Choroid plexus epithelial cell (primary cell): Measurements from ENCODE around the gene ABLIM3.
A peak's percentile ranks its signal among the peaks of the same experiment; 100 is the strongest.
"Not testable (repeated sequence)": the region's sequence is repeated elsewhere in the genome, so short reads cannot be mapped to it uniquely, and the experiment has no call there.

Source experiments
- DNase-seq: peaks from one replicate; pipeline ENCODE4 v3.0.0-alpha.2; 2010; ENCODE audit warnings: low read depth
- H3K4me3 ChIP-seq: 2 replicates; pipeline ENCODE4 v1.5.1; 2011; ENCODE audit warnings: low read depth, mild to moderate bottlenecking, control low read depth, low read length, moderate library complexity
- TF ChIP-seq, protein P1 (sequence below): conservative IDR thresholded peaks from 2 replicates; pipeline ENCODE4 v1.5.1; 2011; ENCODE audit warnings: low read depth, mild to moderate bottlenecking, control low read depth, inconsistent platforms, low read length, moderate library complexity

ABLIM3 gene

DNA sequence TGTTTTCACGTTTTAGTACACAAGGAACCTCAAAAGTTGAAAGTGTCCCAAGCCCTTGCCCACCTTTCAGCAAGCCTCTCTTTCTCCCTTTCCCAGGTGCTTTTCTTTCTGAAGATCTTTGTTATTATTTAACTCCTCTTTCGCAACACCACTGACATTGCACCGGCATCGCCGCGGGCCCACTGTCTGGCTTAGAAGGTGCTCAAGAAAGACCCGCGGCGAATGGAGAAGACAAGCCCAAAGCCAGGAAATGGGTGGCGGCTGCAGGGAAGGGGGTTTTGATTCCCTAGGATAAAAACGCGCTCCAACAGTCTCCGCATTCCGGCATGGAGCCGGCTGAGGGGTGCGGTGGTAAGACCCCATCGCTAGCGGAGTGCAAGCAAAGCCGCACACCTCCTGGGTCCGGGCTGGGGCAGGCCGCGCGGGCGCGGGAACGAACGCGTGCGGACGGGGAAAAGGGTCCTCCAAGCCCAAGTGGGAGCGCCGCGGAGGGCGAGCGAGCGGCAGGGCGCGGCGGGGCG, 130.0 kb downstream of the ABLIM3 start:
- peak overlapping the region; percentile 64 for H3K4me3 ChIP-seq
- no peak for DNase-seq
- TF ChIP-seq, protein P1, sequence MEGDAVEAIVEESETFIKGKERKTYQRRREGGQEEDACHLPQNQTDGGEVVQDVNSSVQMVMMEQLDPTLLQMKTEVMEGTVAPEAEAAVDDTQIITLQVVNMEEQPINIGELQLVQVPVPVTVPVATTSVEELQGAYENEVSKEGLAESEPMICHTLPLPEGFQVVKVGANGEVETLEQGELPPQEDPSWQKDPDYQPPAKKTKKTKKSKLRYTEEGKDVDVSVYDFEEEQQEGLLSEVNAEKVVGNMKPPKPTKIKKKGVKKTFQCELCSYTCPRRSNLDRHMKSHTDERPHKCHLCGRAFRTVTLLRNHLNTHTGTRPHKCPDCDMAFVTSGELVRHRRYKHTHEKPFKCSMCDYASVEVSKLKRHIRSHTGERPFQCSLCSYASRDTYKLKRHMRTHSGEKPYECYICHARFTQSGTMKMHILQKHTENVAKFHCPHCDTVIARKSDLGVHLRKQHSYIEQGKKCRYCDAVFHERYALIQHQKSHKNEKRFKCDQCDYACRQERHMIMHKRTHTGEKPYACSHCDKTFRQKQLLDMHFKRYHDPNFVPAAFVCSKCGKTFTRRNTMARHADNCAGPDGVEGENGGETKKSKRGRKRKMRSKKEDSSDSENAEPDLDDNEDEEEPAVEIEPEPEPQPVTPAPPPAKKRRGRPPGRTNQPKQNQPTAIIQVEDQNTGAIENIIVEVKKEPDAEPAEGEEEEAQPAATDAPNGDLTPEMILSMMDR: no peak

DNA sequence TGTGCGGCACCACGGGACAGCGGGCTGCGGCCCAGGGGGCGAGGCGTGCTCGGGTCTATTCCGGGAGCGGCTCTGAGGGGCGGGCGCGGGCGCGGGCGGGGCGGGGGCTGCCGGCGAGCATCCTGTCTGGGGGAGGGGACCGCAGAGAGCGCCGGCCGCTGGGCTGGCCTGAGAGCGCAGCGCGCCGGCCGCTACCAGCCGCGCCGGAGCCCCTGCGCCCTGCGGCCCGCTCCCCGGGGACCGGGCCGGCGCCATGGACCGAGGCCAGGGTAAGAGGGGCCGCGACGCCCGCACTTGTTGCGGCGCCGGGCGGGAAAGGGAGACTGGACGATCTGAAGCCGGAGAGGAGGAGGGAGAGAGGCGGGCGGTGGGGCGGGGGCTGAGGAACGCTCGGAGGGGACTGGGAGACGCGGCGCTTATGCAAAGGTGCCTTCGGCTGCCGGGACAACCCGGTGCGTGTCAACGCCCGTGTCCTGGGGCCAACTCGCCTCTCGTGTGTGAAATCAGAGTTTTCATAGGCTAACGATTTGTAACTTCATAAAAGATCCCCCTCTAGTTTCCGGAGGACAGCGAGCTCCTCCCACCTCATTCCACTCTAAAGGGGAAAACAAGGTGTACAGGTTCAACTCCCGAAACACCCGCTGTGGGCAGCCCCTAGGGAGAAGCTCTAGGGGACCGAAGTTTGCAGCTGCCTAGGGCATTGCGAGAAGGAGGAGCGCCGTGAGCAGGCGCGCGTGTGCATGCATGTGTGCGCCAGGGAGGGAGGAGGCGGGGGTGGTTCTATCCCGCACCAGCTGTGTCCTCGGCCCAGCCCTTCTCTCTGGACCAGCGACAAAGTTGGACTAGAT, 130.6 kb downstream of the ABLIM3 start, which contains the start of gene AFAP1L1:
TSS of gene AFAP1L1 (plus strand) at position 144 of the 848 bp plus-strand sequence. CDS start at position 254, 110 bp downstream.
- peak within 1 kb of the TSS; percentile 64 for H3K4me3 ChIP-seq
- TF ChIP-seq, protein P1: no peak
- DNase-seq: peak; percentile 53

DNA sequence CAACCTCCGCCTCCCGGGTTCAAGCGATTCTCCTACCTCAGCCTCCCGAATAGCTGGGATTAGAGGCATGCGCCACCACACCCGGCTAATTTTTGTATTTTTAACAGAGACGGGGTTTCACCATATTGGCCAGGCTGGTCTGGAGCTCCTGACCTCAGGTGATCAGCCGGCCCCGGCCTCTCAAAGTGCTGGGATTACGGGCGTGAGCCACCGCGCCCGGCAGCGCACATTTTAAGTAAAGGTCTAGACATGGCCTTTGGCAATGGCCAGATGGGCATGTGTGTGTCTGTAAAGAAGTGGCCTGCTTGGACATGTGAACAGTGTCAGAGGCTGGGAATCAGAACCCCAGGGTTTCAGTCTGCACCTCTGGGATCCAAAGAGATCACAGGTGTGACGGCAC, 131.5 kb downstream of the ABLIM3 start:
- DNase-seq: not testable (repeated sequence)
- peak overlapping the region; percentile 64 for H3K4me3 ChIP-seq

DNA sequence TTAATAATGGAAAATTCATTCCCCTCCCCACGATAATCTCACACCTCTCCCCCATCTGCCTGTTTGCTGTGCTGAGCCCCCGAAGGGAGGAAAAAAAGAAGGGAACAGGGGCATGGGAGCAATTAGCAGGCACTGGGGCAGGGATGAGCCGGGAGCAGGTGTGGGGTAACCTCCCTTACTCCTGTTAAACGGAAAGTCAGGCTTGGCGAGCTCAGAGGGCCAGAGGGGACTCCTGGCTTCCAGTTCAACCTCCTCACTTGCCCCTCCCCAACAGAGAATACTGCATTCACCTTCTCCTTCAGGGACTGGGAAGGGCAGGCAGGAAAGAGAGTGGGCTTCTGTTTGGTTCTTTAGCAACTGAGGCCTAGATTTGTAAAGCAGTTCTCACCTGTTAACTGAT, 131.9 kb downstream of the ABLIM3 start:
- TF ChIP-seq, protein P1: no peak
- H3K4me3 ChIP-seq: no peak overlapping the region
- no peak for DNase-seq

DNA sequence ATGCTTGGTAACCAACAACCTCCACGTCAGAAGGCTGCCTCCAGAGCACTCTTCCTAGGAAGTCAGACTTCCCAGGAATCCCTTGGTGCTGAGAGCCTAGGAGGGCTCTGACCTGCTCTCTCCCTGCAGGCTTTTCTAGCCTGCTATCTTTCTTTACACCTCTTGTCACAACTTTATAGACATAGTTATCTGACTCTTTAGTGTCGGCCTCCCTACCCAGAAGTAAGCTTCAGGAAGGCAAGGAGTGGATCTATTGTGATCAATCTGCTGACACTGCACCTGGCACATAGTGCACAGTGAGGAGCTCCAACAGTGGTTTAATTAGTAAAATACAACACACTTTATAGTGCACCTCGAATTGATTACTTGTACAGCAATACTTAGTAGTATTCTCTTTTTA, 132.7 kb downstream of the ABLIM3 start:
- TF ChIP-seq, protein P1: no peak
- no peak overlapping the region for H3K4me3 ChIP-seq
- no peak for DNase-seq

DNA sequence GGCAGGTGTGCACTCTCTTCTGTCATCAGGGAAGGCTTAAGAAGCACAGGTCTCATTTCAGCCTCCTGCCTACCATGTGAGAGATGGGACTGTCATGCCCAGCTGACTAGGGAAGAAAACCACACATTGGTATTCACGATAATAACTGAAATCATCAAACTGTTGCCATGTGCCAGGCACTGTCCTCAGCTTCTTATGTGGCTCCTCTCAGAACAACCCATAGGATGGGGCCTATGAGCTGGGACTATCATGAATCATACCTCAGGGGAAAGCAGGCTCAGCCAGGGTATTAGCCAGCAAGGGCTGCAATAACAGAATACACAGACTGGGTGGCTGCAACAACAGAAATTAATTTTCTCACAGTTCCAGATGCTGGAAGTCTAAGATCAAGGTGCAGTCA, 133.6 kb downstream of the ABLIM3 start:
- TF ChIP-seq, protein P1: no peak
- DNase-seq: no peak
- H3K4me3 ChIP-seq: no peak overlapping the region

DNA sequence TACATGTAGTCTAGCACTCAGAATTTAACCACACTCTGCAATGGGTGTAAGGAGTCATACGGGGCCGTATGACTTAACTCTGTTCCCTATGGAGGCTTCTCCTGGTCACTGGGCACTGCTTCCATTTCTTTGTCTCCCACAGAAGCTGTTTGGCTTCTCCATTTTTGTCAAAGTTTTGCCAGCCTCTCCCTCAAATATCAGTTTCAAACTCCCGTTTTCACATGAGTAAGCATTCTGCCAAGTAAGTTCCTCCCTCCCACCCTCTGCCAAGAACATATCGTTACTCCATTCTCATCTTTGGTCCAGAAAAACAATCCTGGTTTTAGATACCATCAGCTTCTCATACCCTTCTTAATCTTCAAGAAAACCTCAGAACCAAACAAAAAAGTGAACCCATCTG, 136.5 kb downstream of the ABLIM3 start:
- TF ChIP-seq, protein P1: no peak
- no peak overlapping the region for H3K4me3 ChIP-seq
- DNase-seq: no peak
